Measurements from ENCODE around the gene POU2AF1. TPM values are rescaled to one million over a fixed set of nuclear protein-coding genes. Genes with fewer than 3 reads are reported as not detected.

Gene POU2AF1
- polyA plus RNA-seq, 1 donor from 2014 or later: not detected

- TF ChIP-seq SMC3 (conservative IDR thresholded peaks at IDR 0.05; ENCODE audit: poor library complexity): no peak
- no peak for TF ChIP-seq REST (IDR thresholded peaks at IDR 0.05; ENCODE audit: borderline replicate concordance)
- TF ChIP-seq EZH2 (IDR thresholded peaks at IDR 0.05; ENCODE audit: borderline replicate concordance, insufficient read depth, low read length, poor library complexity, severe bottlenecking): no peak
- TF ChIP-seq RAD21 (conservative IDR thresholded peaks at IDR 0.05): no peak
- TF ChIP-seq, protein P1, sequence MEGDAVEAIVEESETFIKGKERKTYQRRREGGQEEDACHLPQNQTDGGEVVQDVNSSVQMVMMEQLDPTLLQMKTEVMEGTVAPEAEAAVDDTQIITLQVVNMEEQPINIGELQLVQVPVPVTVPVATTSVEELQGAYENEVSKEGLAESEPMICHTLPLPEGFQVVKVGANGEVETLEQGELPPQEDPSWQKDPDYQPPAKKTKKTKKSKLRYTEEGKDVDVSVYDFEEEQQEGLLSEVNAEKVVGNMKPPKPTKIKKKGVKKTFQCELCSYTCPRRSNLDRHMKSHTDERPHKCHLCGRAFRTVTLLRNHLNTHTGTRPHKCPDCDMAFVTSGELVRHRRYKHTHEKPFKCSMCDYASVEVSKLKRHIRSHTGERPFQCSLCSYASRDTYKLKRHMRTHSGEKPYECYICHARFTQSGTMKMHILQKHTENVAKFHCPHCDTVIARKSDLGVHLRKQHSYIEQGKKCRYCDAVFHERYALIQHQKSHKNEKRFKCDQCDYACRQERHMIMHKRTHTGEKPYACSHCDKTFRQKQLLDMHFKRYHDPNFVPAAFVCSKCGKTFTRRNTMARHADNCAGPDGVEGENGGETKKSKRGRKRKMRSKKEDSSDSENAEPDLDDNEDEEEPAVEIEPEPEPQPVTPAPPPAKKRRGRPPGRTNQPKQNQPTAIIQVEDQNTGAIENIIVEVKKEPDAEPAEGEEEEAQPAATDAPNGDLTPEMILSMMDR (IDR thresholded peaks at IDR 0.05; ENCODE audit: poor library complexity, severe bottlenecking): no peak
- TF ChIP-seq EP300 (conservative IDR thresholded peaks at IDR 0.05; ENCODE audit: poor library complexity, severe bottlenecking): no peak
- TF ChIP-seq TAF1 (IDR thresholded peaks at IDR 0.05; ENCODE audit: low read depth): no peak
- no peak for TF ChIP-seq POLR2AphosphoS5 (IDR thresholded peaks at IDR 0.05)
- Histone ChIP-seq H3K27ac (ENCODE audit: low read length) (no peak overlapping the region), H3K4me3 (ENCODE audit: low read length) (no peak overlapping the region), H3K9me2 (ENCODE audit: insufficient read depth, low read length) (no peaks in the 10 kb centered on the region), H3K4me2 (ENCODE audit: low read length) (no peak overlapping the region), H3K36me3 (ENCODE audit: insufficient read depth, low read length) (no peaks in the 10 kb centered on the region), H3K9me3 (ENCODE audit: low read length) (no peaks in the 10 kb centered on the region), H3K9ac (ENCODE audit: low read length) (no peak overlapping the region), H3F3A (ENCODE audit: insufficient read depth, low read length, poor library complexity, severe bottlenecking) (no peaks in the 10 kb centered on the region), H2AFZ (ENCODE audit: low read depth, low read length) (no peak overlapping the region), H4K20me1 (ENCODE audit: insufficient read depth) (no peaks in the 10 kb centered on the region), H3K79me2 (replicated peaks; ENCODE audit: insufficient read depth, low read length) (no peaks in the 10 kb centered on the region), H3K27me3 (ENCODE audit: insufficient read depth, low read depth, low read length) (no peaks in the 10 kb centered on the region)
These were observed 39.2 kb downstream of the POU2AF1 start for GRCh38 chr11:111339758-111340388.

GRCh38 chr11:111336582-111337256 is 42.4 kb downstream of the POU2AF1 start:
- Histone ChIP-seq H3K9me3 (ENCODE audit: low read length) (no peaks in the 10 kb centered on the region), H3F3A (ENCODE audit: insufficient read depth, low read length, poor library complexity, severe bottlenecking) (no peaks in the 10 kb centered on the region), H3K4me2 (ENCODE audit: low read length) (no peak overlapping the region), H3K9ac (ENCODE audit: low read length) (no peak overlapping the region), H2AFZ (ENCODE audit: low read depth, low read length) (no peak overlapping the region), H3K9me2 (ENCODE audit: insufficient read depth, low read length) (no peaks in the 10 kb centered on the region), H3K27ac (ENCODE audit: low read length) (no peak overlapping the region), H4K20me1 (ENCODE audit: insufficient read depth) (no peaks in the 10 kb centered on the region), H3K27me3 (ENCODE audit: insufficient read depth, low read depth, low read length) (no peaks in the 10 kb centered on the region), H3K79me2 (replicated peaks; ENCODE audit: insufficient read depth, low read length) (no peaks in the 10 kb centered on the region), H3K36me3 (ENCODE audit: insufficient read depth, low read length) (no peaks in the 10 kb centered on the region), H3K4me3 (ENCODE audit: low read length) (no peak overlapping the region)
- TF ChIP-seq EZH2 (IDR thresholded peaks at IDR 0.05; ENCODE audit: borderline replicate concordance, insufficient read depth, low read length, poor library complexity, severe bottlenecking) (no peak), SMC3 (conservative IDR thresholded peaks at IDR 0.05; ENCODE audit: poor library complexity) (no peak), TAF1 (IDR thresholded peaks at IDR 0.05; ENCODE audit: low read depth) (no peak), RAD21 (conservative IDR thresholded peaks at IDR 0.05) (no peak), REST (IDR thresholded peaks at IDR 0.05; ENCODE audit: borderline replicate concordance) (no peak), MXI1 (conservative IDR thresholded peaks at IDR 0.05; ENCODE audit: poor library complexity, severe bottlenecking) (no peak), POLR2AphosphoS5 (IDR thresholded peaks at IDR 0.05) (no peak), EP300 (conservative IDR thresholded peaks at IDR 0.05; ENCODE audit: poor library complexity, severe bottlenecking) (no peak)
- TF ChIP-seq, protein P1 (IDR thresholded peaks at IDR 0.05; ENCODE audit: poor library complexity, severe bottlenecking): no peak
